ENCODE measurements around the gene TNFAIP8L1.

Gene TNFAIP8L1

GRCh38 chr19:4638317-4638716 is 999 bp upstream of the TNFAIP8L1 start:
- Histone ChIP-seq H2BK5ac (ENCODE audit: low read depth, low read length, poor library complexity, severe bottlenecking) (no peak overlapping the region), H3K14ac (ENCODE audit: low read length in 2 of 2) (no peak overlapping the region), H4K91ac (ENCODE audit: low read length) (peak overlapping the region; percentile 35), H3K4me3 (ENCODE audit: insufficient read depth in 1 of 2, low read depth in 1 of 2, low read length in 2 of 2) (no peak overlapping the region), H2AFZ (ENCODE audit: low read depth, low read length) (no peak overlapping the region), H2BK15ac (ENCODE audit: low read depth, poor library complexity, severe bottlenecking) (peak overlapping the region; percentile 15), H3K9ac (ENCODE audit: low read length) (peak overlapping the region; percentile 76), H3K4me1 (ENCODE audit: control insufficient read depth, insufficient read depth, low read depth, low read length) (peaks cover 44% of the 10 kb centered on the region), H2BK120ac (ENCODE audit: low read depth, low read length) (no peak overlapping the region), H3K36me3 (ENCODE audit: control insufficient read depth in 1 of 2, insufficient read depth in 2 of 2, low read depth in 1 of 2, low read length in 2 of 2) (peaks cover 0 to 12% of the 10 kb centered on the region in 2 experiments), H3K4me2 (ENCODE audit: low read length, poor library complexity, severe bottlenecking) (no peak overlapping the region), H2BK12ac (ENCODE audit: low read length in 2 of 2) (peak overlapping the region in 1 of 2 experiments; percentile 3), H2AK5ac (ENCODE audit: low read length, severe bottlenecking) (peak overlapping the region; percentile 75), H3K23ac (ENCODE audit: low read length in 2 of 2) (no peak overlapping the region), H3K4ac (ENCODE audit: low read depth in 1 of 2, low read length in 2 of 2) (peak overlapping the region in 1 of 2 experiments; percentile 61), H3K27ac (ENCODE audit: low read length, poor library complexity, severe bottlenecking) (no peak overlapping the region), H3K9me3 (ENCODE audit: control insufficient read depth, low read length) (no peaks in the 10 kb centered on the region), H3K27me3 (ENCODE audit: control insufficient read depth in 1 of 2, insufficient read depth in 1 of 2, low read length in 2 of 2) (peaks cover 0 to 4% of the 10 kb centered on the region in 2 experiments), H3K79me1 (replicated peaks; ENCODE audit: low read length, poor library complexity, severe bottlenecking) (peaks cover 35% of the 10 kb centered on the region), H4K8ac (ENCODE audit: low read length) (peak overlapping the region; percentile 66), H3K18ac (ENCODE audit: low read depth in 1 of 2, low read length in 2 of 2) (no peak overlapping the region)
- WGBS: 84% methylated on average over 11 of the region's 11 CpGs
- DNase-seq: no peak

- Histone ChIP-seq H4K91ac (ENCODE audit: low read length) (peak overlapping the region; percentile 18), H3K79me1 (replicated peaks; ENCODE audit: low read length, poor library complexity, severe bottlenecking) (peaks cover 37% of the 10 kb centered on the region), H3K23ac (ENCODE audit: low read length in 2 of 2) (peak overlapping the region in 1 of 2 experiments; percentile 88), H3K14ac (ENCODE audit: low read length in 2 of 2) (peak overlapping the region in 1 of 2 experiments; percentile 99), H2BK5ac (ENCODE audit: low read depth, low read length, poor library complexity, severe bottlenecking) (peak overlapping the region; percentile 46), H2BK120ac (ENCODE audit: low read depth, low read length) (peak overlapping the region; percentile 71), H3K27me3 (ENCODE audit: control insufficient read depth in 1 of 2, insufficient read depth in 1 of 2, low read length in 2 of 2) (peaks cover 0 to 4% of the 10 kb centered on the region in 2 experiments), H2BK12ac (ENCODE audit: low read length in 2 of 2) (peak overlapping the region in 1 of 2 experiments; percentile 93), H2AK5ac (ENCODE audit: low read length, severe bottlenecking) (peak overlapping the region; percentile 6), H3K4me3 (ENCODE audit: insufficient read depth in 1 of 2, low read depth in 1 of 2, low read length in 2 of 2) (peak overlapping the region; percentile 82 to 88), H2AFZ (ENCODE audit: low read depth, low read length) (peak overlapping the region; percentile 88), H3K18ac (ENCODE audit: low read depth in 1 of 2, low read length in 2 of 2) (peak overlapping the region; percentile 76 to 94), H3K9me3 (ENCODE audit: control insufficient read depth, low read length) (no peaks in the 10 kb centered on the region), H3K4me2 (ENCODE audit: low read length, poor library complexity, severe bottlenecking) (peak overlapping the region; percentile 96), H3K9ac (ENCODE audit: low read length) (peak overlapping the region; percentile 50), H4K8ac (ENCODE audit: low read length) (peak overlapping the region; percentile 67), H3K27ac (ENCODE audit: low read length, poor library complexity, severe bottlenecking) (no peak overlapping the region), H2BK15ac (ENCODE audit: low read depth, poor library complexity, severe bottlenecking) (peak overlapping the region; percentile 33), H3K36me3 (ENCODE audit: control insufficient read depth in 1 of 2, insufficient read depth in 2 of 2, low read depth in 1 of 2, low read length in 2 of 2) (peaks cover 0 to 13% of the 10 kb centered on the region in 2 experiments), H3K4ac (ENCODE audit: low read depth in 1 of 2, low read length in 2 of 2) (peak overlapping the region; percentile 53 to 75), H3K4me1 (ENCODE audit: control insufficient read depth, insufficient read depth, low read depth, low read length) (peaks cover 37% of the 10 kb centered on the region)
- WGBS: 28% methylated on average over 32 of the region's 39 CpGs
- no peak for DNase-seq
Measured at GRCh38 chr19:4639531-4640246, 373 bp downstream of the TNFAIP8L1 start.

GRCh38 chr19:4640247-4641000 is 1.1 kb downstream of the TNFAIP8L1 start:
- no peaks in the 10 kb centered on the region for H3K9me3 ChIP-seq (ENCODE audit: control insufficient read depth, low read length)
- peak overlapping the region in 1 of 2 experiments; percentile 94 for H3K18ac ChIP-seq (ENCODE audit: low read depth in 1 of 2, low read length in 2 of 2)
- H3K27me3 ChIP-seq (ENCODE audit: control insufficient read depth in 1 of 2, insufficient read depth in 1 of 2, low read length in 2 of 2): peaks cover 0 to 4% of the 10 kb centered on the region in 2 experiments
- peak overlapping the region; percentile 50 for H3K9ac ChIP-seq (ENCODE audit: low read length)
- H2BK5ac ChIP-seq (ENCODE audit: low read depth, low read length, poor library complexity, severe bottlenecking): no peak overlapping the region
- H3K4me3 ChIP-seq (ENCODE audit: insufficient read depth in 1 of 2, low read depth in 1 of 2, low read length in 2 of 2): peak overlapping the region in 1 of 2 experiments; percentile 88
- H3K23ac ChIP-seq (ENCODE audit: low read length in 2 of 2): no peak overlapping the region
- no peak overlapping the region for H2BK15ac ChIP-seq (ENCODE audit: low read depth, poor library complexity, severe bottlenecking)
- H2BK12ac ChIP-seq (ENCODE audit: low read length in 2 of 2): peak overlapping the region in 1 of 2 experiments; percentile 93
- DNase-seq: no peak
- peaks cover 0 to 13% of the 10 kb centered on the region in 2 experiments for H3K36me3 ChIP-seq (ENCODE audit: control insufficient read depth in 1 of 2, insufficient read depth in 2 of 2, low read depth in 1 of 2, low read length in 2 of 2)
- H2AK5ac ChIP-seq (ENCODE audit: low read length, severe bottlenecking): peak overlapping the region; percentile 3
- peak overlapping the region; percentile 58 to 92 for H3K4ac ChIP-seq (ENCODE audit: low read depth in 1 of 2, low read length in 2 of 2)
- H4K8ac ChIP-seq (ENCODE audit: low read length): no peak overlapping the region
- H3K4me2 ChIP-seq (ENCODE audit: low read length, poor library complexity, severe bottlenecking): peak overlapping the region; percentile 96
- H3K14ac ChIP-seq (ENCODE audit: low read length in 2 of 2): no peak overlapping the region
- H2BK120ac ChIP-seq (ENCODE audit: low read depth, low read length): no peak overlapping the region
- H2AFZ ChIP-seq (ENCODE audit: low read depth, low read length): peak overlapping the region; percentile 88
- H3K79me1 ChIP-seq (replicated peaks; ENCODE audit: low read length, poor library complexity, severe bottlenecking): peaks cover 41% of the 10 kb centered on the region
- H4K91ac ChIP-seq (ENCODE audit: low read length): peak overlapping the region; percentile 62
- peaks cover 37% of the 10 kb centered on the region for H3K4me1 ChIP-seq (ENCODE audit: control insufficient read depth, insufficient read depth, low read depth, low read length)
- no peak overlapping the region for H3K27ac ChIP-seq (ENCODE audit: low read length, poor library complexity, severe bottlenecking)
- WGBS: 81% methylated on average over 17 of the region's 17 CpGs

- no peak overlapping the region for H3K4me2 ChIP-seq (ENCODE audit: low read length, poor library complexity, severe bottlenecking)
- no peak overlapping the region for H3K18ac ChIP-seq (ENCODE audit: low read depth in 1 of 2, low read length in 2 of 2)
- H2AFZ ChIP-seq (ENCODE audit: low read depth, low read length): no peak overlapping the region
- H2BK12ac ChIP-seq (ENCODE audit: low read length in 2 of 2): peak overlapping the region in 1 of 2 experiments; percentile 45
- H3K27ac ChIP-seq (ENCODE audit: low read length, poor library complexity, severe bottlenecking): no peak overlapping the region
- H3K9ac ChIP-seq (ENCODE audit: low read length): no peak overlapping the region
- H3K36me3 ChIP-seq (ENCODE audit: control insufficient read depth in 1 of 2, insufficient read depth in 2 of 2, low read depth in 1 of 2, low read length in 2 of 2): peaks cover 0 to 20% of the 10 kb centered on the region in 2 experiments
- peaks cover 33% of the 10 kb centered on the region for H3K4me1 ChIP-seq (ENCODE audit: control insufficient read depth, insufficient read depth, low read depth, low read length)
- H4K8ac ChIP-seq (ENCODE audit: low read length): no peak overlapping the region
- no peak overlapping the region for H3K23ac ChIP-seq (ENCODE audit: low read length in 2 of 2)
- no peak overlapping the region for H4K91ac ChIP-seq (ENCODE audit: low read length)
- H3K27me3 ChIP-seq (ENCODE audit: control insufficient read depth in 1 of 2, insufficient read depth in 1 of 2, low read length in 2 of 2): peaks cover 0 to 4% of the 10 kb centered on the region in 2 experiments
- no peak for DNase-seq
- H2BK15ac ChIP-seq (ENCODE audit: low read depth, poor library complexity, severe bottlenecking): no peak overlapping the region
- no peak overlapping the region for H2BK5ac ChIP-seq (ENCODE audit: low read depth, low read length, poor library complexity, severe bottlenecking)
- peaks cover 47% of the 10 kb centered on the region for H3K79me1 ChIP-seq (replicated peaks; ENCODE audit: low read length, poor library complexity, severe bottlenecking)
- 88% methylated on average over 14 of the region's 14 CpGs for WGBS
- H3K4ac ChIP-seq (ENCODE audit: low read depth in 1 of 2, low read length in 2 of 2): no peak overlapping the region
- H3K14ac ChIP-seq (ENCODE audit: low read length in 2 of 2): no peak overlapping the region
- H2AK5ac ChIP-seq (ENCODE audit: low read length, severe bottlenecking): no peak overlapping the region
- H2BK120ac ChIP-seq (ENCODE audit: low read depth, low read length): no peak overlapping the region
- no peak overlapping the region for H3K4me3 ChIP-seq (ENCODE audit: insufficient read depth in 1 of 2, low read depth in 1 of 2, low read length in 2 of 2)
- H3K9me3 ChIP-seq (ENCODE audit: control insufficient read depth, low read length): no peaks in the 10 kb centered on the region
Measured at GRCh38 chr19:4641132-4641531, 1.8 kb downstream of the TNFAIP8L1 start.
